GM21717 (cell line): ENCODE results near the gene ARNT2.

Experiments
- ATAC-seq: cut with Tn5 transposase; IDR thresholded peaks from one replicate; pipeline ENCODE4 v1.9.1; 2021; ENCODE audit warnings: mild to moderate bottlenecking, moderate library complexity; ENCODE audit not compliant: unreplicated experiment

ARNT2 gene

GRCh38 chr15:80441041-80441440 is 36.9 kb downstream of the ARNT2 start:
- ATAC-seq = no peak

- no peak for ATAC-seq
Measured at GRCh38 chr15:80441714-80442113, 37.5 kb downstream of the ARNT2 start.

GRCh38 chr15:80442728-80443403 is 38.7 kb downstream of the ARNT2 start:
- ATAC-seq = no peak

GRCh38 chr15:80444680-80445251 is 40.6 kb downstream of the ARNT2 start:
- ATAC-seq = no peak

- no peak for ATAC-seq
Measured at GRCh38 chr15:80445300-80446041, 41.3 kb downstream of the ARNT2 start.

GRCh38 chr15:80447077-80447476 is 42.9 kb downstream of the ARNT2 start:
- no peak for ATAC-seq

- no peak for ATAC-seq
Measured at GRCh38 chr15:80449825-80450224, 45.6 kb downstream of the ARNT2 start.

- no peak for ATAC-seq
Measured at GRCh38 chr15:80450811-80451321, 46.7 kb downstream of the ARNT2 start.

- no peak for ATAC-seq
Measured at GRCh38 chr15:80452166-80452565, 48.0 kb downstream of the ARNT2 start.

GRCh38 chr15:80455051-80455648 is 51.0 kb downstream of the ARNT2 start:
- no peak for ATAC-seq

- no peak for ATAC-seq
Measured at GRCh38 chr15:80455668-80456442, 51.7 kb downstream of the ARNT2 start.

GRCh38 chr15:80456517-80457492 is 52.6 kb downstream of the ARNT2 start:
- ATAC-seq = no peak

GRCh38 chr15:80457896-80458295 is 53.7 kb downstream of the ARNT2 start:
- ATAC-seq = no peak

- ATAC-seq = no peak
Measured at GRCh38 chr15:80458580-80458979, 54.4 kb downstream of the ARNT2 start.

- no peak for ATAC-seq
Measured at GRCh38 chr15:80459380-80459779, 55.2 kb downstream of the ARNT2 start.

GRCh38 chr15:80459818-80460217 is 55.6 kb downstream of the ARNT2 start:
- no peak for ATAC-seq

GRCh38 chr15:80461356-80462095 is 57.3 kb downstream of the ARNT2 start:
- ATAC-seq = no peak

- ATAC-seq = no peak
Measured at GRCh38 chr15:80462111-80462510, 57.9 kb downstream of the ARNT2 start.
